GM18868 (cell line): ENCODE data around the gene CD58.
"Not testable (repeated sequence)": the region's sequence is repeated elsewhere in the genome, so short reads cannot be mapped to it uniquely, and the experiment has no call there.

Source experiments
- ATAC-seq: cut with Tn5 transposase; IDR thresholded peaks from one replicate; pipeline ENCODE4 v1.9.1; 2021; ENCODE audit warnings: mild to moderate bottlenecking, moderate library complexity; ENCODE audit not compliant: unreplicated experiment

Gene CD58

GRCh38 chr1:116593401-116593800, 22.6 kb upstream of the CD58 start:
- not testable (repeated sequence) for ATAC-seq

- ATAC-seq = not testable (repeated sequence)
These were observed 21.3 kb upstream of the CD58 start for GRCh38 chr1:116591951-116592605.

- not testable (repeated sequence) for ATAC-seq
These were observed 20.5 kb upstream of the CD58 start for GRCh38 chr1:116591006-116591950.

GRCh38 chr1:116590359-116591005, 19.7 kb upstream of the CD58 start:
- ATAC-seq = not testable (repeated sequence)

GRCh38 chr1:116589101-116589735, 18.4 kb upstream of the CD58 start:
- not testable (repeated sequence) for ATAC-seq

- ATAC-seq = no peak
These were observed 16.8 kb upstream of the CD58 start for GRCh38 chr1:116587501-116588227.

GRCh38 chr1:116586741-116587143, 15.9 kb upstream of the CD58 start:
- ATAC-seq = peak; percentile 68

- peak; percentile 49 for ATAC-seq
These were observed 15.1 kb upstream of the CD58 start for GRCh38 chr1:116585886-116586285.

GRCh38 chr1:116581323-116581885, 10.6 kb upstream of the CD58 start:
- ATAC-seq = no peak

GRCh38 chr1:116580446-116581322, 9.9 kb upstream of the CD58 start:
- no peak for ATAC-seq

- ATAC-seq = no peak
These were observed 8.5 kb upstream of the CD58 start for GRCh38 chr1:116579259-116579875.

- no peak for ATAC-seq
These were observed 7.8 kb upstream of the CD58 start for GRCh38 chr1:116578581-116578980.

GRCh38 chr1:116577759-116578314, 7.0 kb upstream of the CD58 start:
- ATAC-seq = no peak

- no peak for ATAC-seq
These were observed 3.9 kb upstream of the CD58 start for GRCh38 chr1:116574581-116575291.

- no peak for ATAC-seq
These were observed 2.7 kb upstream of the CD58 start for GRCh38 chr1:116573431-116574095.

- no peak for ATAC-seq
These were observed 2.1 kb upstream of the CD58 start for GRCh38 chr1:116572771-116573430.

GRCh38 chr1:116572099-116572498, 1.3 kb upstream of the CD58 start:
- ATAC-seq = no peak
